PC-9 (cell line): ENCODE measurements around the gene DDX4. TPM values are rescaled to one million over a fixed set of nuclear protein-coding genes. Genes with fewer than 3 reads are reported as not detected.
"Not testable (repeated sequence)": the region's sequence is repeated elsewhere in the genome, so short reads cannot be mapped to it uniquely, and the experiment has no call there.

Experiments used
- BruUV-seq: library from RNA; stranded (reverse); fragments of 400-500 nt; replicated peaks from 2 replicates; lab custom pipeline; 2021; lab: Mats Ljungman, UMichigan
- CTCF ChIA-PET: fragments of 300-600 bp; sonication (Branson Sonifier 250); formaldehyde crosslinking; loops from one replicate; lab custom pipeline; 2022; ENCODE audit warnings: antibody characterized with exemption; lab: Charles Lee
- POLR2A ChIA-PET: fragments of 300-600 bp; sonication (Branson Sonifier 250); formaldehyde crosslinking; loops from one replicate; lab custom pipeline; 2022; ENCODE audit warnings: antibody characterized with exemption; ENCODE audit not compliant: unreplicated experiment; lab: Charles Lee
- DNase-seq, 2 experiments: peaks; one replicate each; pipeline versions ENCODE4 v3.0.0 to v3.0.0-alpha.2; 2015 to 2022; ENCODE audit warnings: mixed read lengths in 1 of 2
- H2AFZ ChIP-seq: fragments of 200-600 bp; sonication (generic); 2 replicates; pipeline ENCODE4 v1.8.1; 2017; ENCODE audit warnings: antibody characterized with exemption
- H3F3A ChIP-seq: fragments of 200-600 bp; sonication (generic); 2 replicates; pipeline ENCODE4 v1.8.1; 2017; ENCODE audit warnings: antibody characterized with exemption, mild to moderate bottlenecking, low read depth; ENCODE audit not compliant: insufficient read depth
- H3K27ac ChIP-seq: fragments of 200-600 bp; sonication (generic); 2 replicates; pipeline ENCODE4 v1.6.1; 2016; ENCODE audit warnings: mixed run types
- H3K27me3 ChIP-seq: fragments of 200-600 bp; sonication (generic); 2 replicates; pipeline ENCODE4 v1.6.1; 2016; ENCODE audit warnings: low read depth, mixed run types; ENCODE audit not compliant: insufficient read depth
- H3K36me3 ChIP-seq: fragments of 200-600 bp; sonication (generic); 2 replicates; pipeline ENCODE4 v1.6.1; 2016; ENCODE audit warnings: low read depth, mixed run types
- H3K4me1 ChIP-seq: fragments of 200-600 bp; sonication (generic); replicated peaks from 2 replicates; pipeline ENCODE4 v1.6.1; 2016; ENCODE audit warnings: mixed run types; ENCODE audit not compliant: insufficient read depth
- H3K4me2 ChIP-seq: fragments of 200-600 bp; sonication (generic); 2 replicates; pipeline ENCODE4 v1.6.1; 2017; ENCODE audit warnings: mixed run types
- H3K4me3 ChIP-seq: fragments of 200-600 bp; sonication (generic); 2 replicates; pipeline ENCODE4 v1.6.1; 2016; ENCODE audit warnings: mixed run types
- H3K79me2 ChIP-seq: fragments of 200-600 bp; sonication (generic); 2 replicates; pipeline ENCODE4 v1.6.1; 2017; ENCODE audit warnings: low read depth, mixed run types
- H3K9me2 ChIP-seq: fragments of 200-600 bp; sonication (generic); 2 replicates; pipeline ENCODE4 v1.8.1; 2017; ENCODE audit warnings: mild to moderate bottlenecking; ENCODE audit not compliant: insufficient read depth
- H3K9me3 ChIP-seq: fragments of 200-600 bp; sonication (generic); 2 replicates; pipeline ENCODE4 v1.8.1; 2016; ENCODE audit warnings: low read depth; ENCODE audit not compliant: insufficient read depth
- H4K20me1 ChIP-seq: fragments of 200-600 bp; sonication (generic); 2 replicates; pipeline ENCODE4 v1.8.1; 2017; ENCODE audit not compliant: insufficient read depth
- CTCF ChIP-seq: fragments of 200-600 bp; sonication (generic); conservative IDR thresholded peaks from 2 replicates; pipeline ENCODE4 v1.6.1; 2017; ENCODE audit warnings: mixed run types, antibody characterized with exemption, mild to moderate bottlenecking, moderate library complexity
- EZH2 ChIP-seq: fragments of 200-600 bp; sonication (generic); IDR thresholded peaks from 2 replicates; pipeline ENCODE4 v1.8.0; 2017; ENCODE audit warnings: antibody characterized with exemption, low read depth
- intact Hi-C: fragments of 100-400 bp; cut with micrococcal nuclease; formaldehyde crosslinking; loops from one replicate; pipeline ENCODE4 v1.10.0; 2022; ENCODE audit not compliant: unreplicated experiment
- total RNA-seq: library from RNA; stranded (reverse); gene quantifications from 2 replicates; pipeline ENCODE4 v1.2.3, GENCODE V29; 2021

Gene DDX4
- total RNA-seq, 1 experiment from 2014 or later, result not detected

DNA sequence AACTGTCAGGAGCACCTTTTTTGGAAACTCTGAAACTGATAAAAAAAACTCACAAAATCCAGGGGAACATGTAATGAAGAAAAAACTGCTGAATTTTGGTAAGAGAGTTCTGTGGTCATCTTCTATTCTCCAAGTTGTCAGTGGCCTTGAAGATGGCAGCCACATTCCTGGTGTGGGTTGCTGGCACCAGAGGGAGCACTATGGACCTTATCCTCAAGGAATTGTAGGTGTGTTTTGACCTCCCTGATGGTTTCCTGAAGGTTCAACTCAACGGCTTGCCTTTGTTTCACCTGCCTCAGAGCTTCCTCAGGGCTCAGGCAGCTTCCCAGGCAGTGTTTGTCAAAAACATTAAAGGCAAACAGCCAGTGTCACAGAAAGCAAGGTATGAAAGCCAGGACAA lies 23.5 kb upstream of the DDX4 start:
- BruUV-seq, result no TSS peak
- Histone ChIP-seq H3K79me2 (peaks cover 14% of the 10 kb centered on the region), H3K27ac (no peak overlapping the region), H3K9me3 (peaks cover 6% of the 10 kb centered on the region; the same call in 1 of the 2 replicates), H4K20me1 (no peaks in the 10 kb centered on the region), H3K27me3 (no peaks in the 10 kb centered on the region), H3K36me3 (no peaks in the 10 kb centered on the region), H2AFZ (no peak overlapping the region), H3K4me2 (no peak overlapping the region), H3F3A (no peaks in the 10 kb centered on the region; the same call in 1 of the 2 replicates), H3K4me1 (peaks cover 13% of the 10 kb centered on the region; the same call in 1 of the 2 replicates), H3K4me3 (no peak overlapping the region), H3K9me2 (no peaks in the 10 kb centered on the region)
- CTCF ChIA-PET, result no interaction called here
- TF ChIP-seq EZH2 (no peak), CTCF (no peak)
- no peak for DNase-seq
- POLR2A ChIA-PET, result interaction anchor here (0.6 kb wide), 1 partner anchor 114 kb away, joined by 5 read pairs; no protein-coding TSS in a partner anchor
- intact Hi-C loops, result loop anchor here (5.0 kb wide), 1 partner anchor 208 kb away; no protein-coding TSS in a partner anchor

DNA sequence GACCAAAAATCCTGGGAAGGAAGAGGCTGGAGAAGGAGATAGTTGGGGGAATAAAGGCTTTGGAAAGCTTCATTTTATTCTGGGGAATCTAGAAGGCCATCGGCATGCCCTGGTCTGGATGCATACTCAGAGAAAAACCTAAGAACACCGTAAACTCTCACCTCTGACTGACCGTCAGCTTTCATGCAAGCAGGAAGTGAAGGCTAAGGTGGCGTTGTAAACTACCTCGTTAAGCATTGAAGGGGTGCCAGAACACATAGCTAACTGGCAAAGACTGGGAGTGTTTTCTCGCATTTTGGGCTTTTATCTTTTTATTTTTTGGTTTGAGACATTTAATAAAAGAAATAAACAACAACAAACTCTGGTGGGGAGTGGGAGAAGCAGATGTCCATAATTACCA lies 23.1 kb upstream of the DDX4 start:
- no peak overlapping the region for H3K4me2 ChIP-seq
- H2AFZ ChIP-seq, result no peak overlapping the region
- no peaks in the 10 kb centered on the region; the same call in 1 of the 2 replicates for H3F3A ChIP-seq
- no peaks in the 10 kb centered on the region for H4K20me1 ChIP-seq
- POLR2A ChIA-PET, result no interaction called here
- H3K79me2 ChIP-seq, result peaks cover 14% of the 10 kb centered on the region
- H3K36me3 ChIP-seq, result no peaks in the 10 kb centered on the region
- H3K9me3 ChIP-seq, result peaks cover 6% of the 10 kb centered on the region; the same call in 1 of the 2 replicates
- no peak for DNase-seq
- H3K27ac ChIP-seq, result no peak overlapping the region
- no peaks in the 10 kb centered on the region for H3K27me3 ChIP-seq
- no peaks in the 10 kb centered on the region for H3K9me2 ChIP-seq
- H3K4me3 ChIP-seq, result no peak overlapping the region
- intact Hi-C loops, result loop anchor here (5.0 kb wide), 1 partner anchor 208 kb away; no protein-coding TSS in a partner anchor
- BruUV-seq, result no TSS peak
- H3K4me1 ChIP-seq, result peaks cover 13% of the 10 kb centered on the region; the same call in 1 of the 2 replicates
- TF ChIP-seq EZH2 (no peak), CTCF (no peak)
- CTCF ChIA-PET, result no interaction called here

- intact Hi-C loops, result no loop called here
- BruUV-seq, result no TSS peak
- Histone ChIP-seq H3K4me2 (no peak overlapping the region), H3K79me2 (peaks cover 12% of the 10 kb centered on the region), H4K20me1 (no peaks in the 10 kb centered on the region), H3F3A (no peaks in the 10 kb centered on the region; the same call in 1 of the 2 replicates), H3K36me3 (no peaks in the 10 kb centered on the region), H3K27me3 (no peaks in the 10 kb centered on the region), H3K4me3 (no peak overlapping the region), H3K9me3 (peaks cover 6% of the 10 kb centered on the region; the same call in 1 of the 2 replicates), H2AFZ (no peak overlapping the region), H3K4me1 (peaks cover 13% of the 10 kb centered on the region; the same call in 1 of the 2 replicates), H3K27ac (no peak overlapping the region), H3K9me2 (no peaks in the 10 kb centered on the region)
- TF ChIP-seq CTCF (no peak), EZH2 (no peak)
- no peak for DNase-seq
- CTCF ChIA-PET, result no interaction called here
- POLR2A ChIA-PET, result no interaction called here
Measured at GRCh38 chr5:55715519-55716078, 22.3 kb upstream of the DDX4 start.

DNA sequence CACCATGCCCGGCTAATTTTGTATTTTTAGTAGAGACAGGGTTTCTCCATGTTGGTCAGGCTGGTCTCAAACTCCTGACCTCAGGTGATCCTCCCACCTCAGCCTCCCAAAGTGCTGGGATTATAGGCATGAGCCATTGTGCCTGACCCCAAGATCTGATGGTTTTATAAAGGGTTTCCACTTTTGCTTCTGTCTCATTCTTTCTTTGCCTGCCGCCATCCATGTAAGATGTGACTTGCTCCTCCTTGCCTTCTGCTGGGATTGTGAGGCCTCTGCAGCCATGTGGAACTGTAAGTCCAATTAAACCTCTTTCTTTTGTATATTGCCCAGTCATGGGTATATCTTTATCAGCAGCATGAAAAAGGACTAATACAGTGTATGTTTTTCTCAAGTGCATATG lies 18.8 kb upstream of the DDX4 start:
- H3K27ac ChIP-seq, DNase-seq, intact Hi-C loops, H3K4me2 ChIP-seq, H2AFZ ChIP-seq, H3K36me3 ChIP-seq, H4K20me1 ChIP-seq, H3K4me3 ChIP-seq, POLR2A ChIA-PET, H3K27me3 ChIP-seq, H3K4me1 ChIP-seq, BruUV-seq, H3K79me2 ChIP-seq, H3K9me2 ChIP-seq, CTCF ChIA-PET, H3K9me3 ChIP-seq, H3F3A ChIP-seq: not testable (repeated sequence)
